HFF-Myc (cell line): ENCODE results near the gene TRIM48.
"Not testable (repeated sequence)": the region's sequence is repeated elsewhere in the genome, so short reads cannot be mapped to it uniquely, and the experiment has no call there.

Experiments used
- DNase-seq: peaks from one replicate; pipeline ENCODE4 v3.0.0-alpha.2; 2011; ENCODE audit warnings: low read depth; ENCODE audit errors: extremely low read depth
- H3K4me3 ChIP-seq: replicated peaks from 2 replicates; pipeline ENCODE4 v1.5.1; 2011; ENCODE audit warnings: low read depth, mild to moderate bottlenecking, control low read depth, low read length
- TF ChIP-seq, protein P1 (sequence below): IDR thresholded peaks from 2 replicates; pipeline ENCODE4 v1.5.1; 2012; ENCODE audit warnings: mild to moderate bottlenecking, low read depth, low read length, control low read depth; ENCODE audit errors: missing control alignments

The TRIM48 gene, protein sequence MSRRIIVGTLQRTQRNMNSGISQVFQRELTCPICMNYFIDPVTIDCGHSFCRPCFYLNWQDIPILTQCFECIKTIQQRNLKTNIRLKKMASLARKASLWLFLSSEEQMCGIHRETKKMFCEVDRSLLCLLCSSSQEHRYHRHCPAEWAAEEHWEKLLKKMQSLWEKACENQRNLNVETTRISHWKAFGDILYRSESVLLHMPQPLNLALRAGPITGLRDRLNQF

DNA sequence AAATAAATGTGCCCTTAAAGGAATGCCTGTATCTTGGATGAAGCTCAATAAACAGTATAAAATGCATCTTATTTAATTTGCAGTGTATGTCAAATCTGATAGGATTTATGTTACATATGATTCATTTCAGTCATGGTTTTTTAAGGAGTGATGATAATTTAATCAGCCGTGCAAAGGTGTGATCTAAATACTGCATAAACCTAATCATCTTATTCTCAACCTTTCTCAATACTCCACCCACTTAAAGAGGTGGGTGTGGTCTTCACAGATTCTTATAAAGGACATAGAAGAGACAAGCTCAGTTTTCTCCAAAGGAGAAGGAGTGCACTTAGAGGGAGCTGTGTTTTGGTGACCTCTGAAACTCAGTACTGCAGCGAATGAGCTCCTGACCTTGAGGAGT is at the start of gene TRIM48:
Gene TRIM48, plus strand, starts transcription at position 301 of the 400 bp plus-strand sequence. CDS start 113 bp downstream, outside the sequence.
- not testable (repeated sequence) for H3K4me3 ChIP-seq, DNase-seq

DNA sequence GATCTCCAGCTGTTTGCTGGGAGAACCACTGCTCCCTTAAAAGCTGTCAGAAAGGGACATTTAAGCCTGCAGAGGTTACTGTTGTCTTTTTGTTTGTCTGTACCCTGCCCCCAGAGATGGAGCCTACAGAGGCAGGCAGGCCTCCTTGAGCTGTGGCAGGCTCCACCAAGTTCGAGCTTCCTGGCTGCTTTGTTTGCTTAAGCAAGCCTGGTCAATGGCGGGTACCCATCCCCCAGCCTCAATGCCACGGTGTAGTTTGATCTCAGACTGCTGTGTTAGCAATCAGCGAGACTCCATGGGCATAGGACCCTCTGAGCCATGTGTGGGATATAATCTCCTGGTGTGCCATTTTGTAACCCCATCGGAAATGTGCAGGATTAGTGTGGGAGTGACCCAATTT is 23.6 kb upstream of the TRIM48 start:
- DNase-seq, H3K4me3 ChIP-seq: not testable (repeated sequence)

DNA sequence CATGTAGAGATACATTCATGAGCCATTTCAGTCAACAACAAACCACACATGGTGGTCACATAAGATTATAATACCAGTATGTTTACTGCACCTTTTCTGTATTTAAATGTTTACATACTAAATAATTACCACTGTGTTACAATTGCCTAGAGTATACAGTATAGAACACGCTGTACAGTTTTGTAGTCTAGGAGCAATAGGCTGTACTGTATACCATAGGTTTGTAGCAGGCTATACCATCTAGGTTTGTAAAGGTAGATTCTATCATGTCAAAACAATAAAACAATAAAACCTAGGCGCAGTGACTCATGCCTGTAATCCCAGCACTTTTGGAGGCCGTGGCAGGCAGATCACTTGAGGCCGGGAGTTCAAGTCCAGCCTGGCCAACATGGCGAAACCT is 1.1 kb downstream of the TRIM48 start:
- DNase-seq, result no peak
- TF ChIP-seq, protein P1, sequence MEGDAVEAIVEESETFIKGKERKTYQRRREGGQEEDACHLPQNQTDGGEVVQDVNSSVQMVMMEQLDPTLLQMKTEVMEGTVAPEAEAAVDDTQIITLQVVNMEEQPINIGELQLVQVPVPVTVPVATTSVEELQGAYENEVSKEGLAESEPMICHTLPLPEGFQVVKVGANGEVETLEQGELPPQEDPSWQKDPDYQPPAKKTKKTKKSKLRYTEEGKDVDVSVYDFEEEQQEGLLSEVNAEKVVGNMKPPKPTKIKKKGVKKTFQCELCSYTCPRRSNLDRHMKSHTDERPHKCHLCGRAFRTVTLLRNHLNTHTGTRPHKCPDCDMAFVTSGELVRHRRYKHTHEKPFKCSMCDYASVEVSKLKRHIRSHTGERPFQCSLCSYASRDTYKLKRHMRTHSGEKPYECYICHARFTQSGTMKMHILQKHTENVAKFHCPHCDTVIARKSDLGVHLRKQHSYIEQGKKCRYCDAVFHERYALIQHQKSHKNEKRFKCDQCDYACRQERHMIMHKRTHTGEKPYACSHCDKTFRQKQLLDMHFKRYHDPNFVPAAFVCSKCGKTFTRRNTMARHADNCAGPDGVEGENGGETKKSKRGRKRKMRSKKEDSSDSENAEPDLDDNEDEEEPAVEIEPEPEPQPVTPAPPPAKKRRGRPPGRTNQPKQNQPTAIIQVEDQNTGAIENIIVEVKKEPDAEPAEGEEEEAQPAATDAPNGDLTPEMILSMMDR, result no peak

More for the DNA sequence above, 1.1 kb downstream of the TRIM48 start:
- H3K4me3 ChIP-seq, result no peak overlapping the region
